ENCODE results near the gene CX3CR1. TPM values are rescaled to one million over a fixed set of nuclear protein-coding genes. Genes with fewer than 3 reads are reported as not detected.

Gene CX3CR1
- total RNA-seq, 1 donor, result not detected

DNA sequence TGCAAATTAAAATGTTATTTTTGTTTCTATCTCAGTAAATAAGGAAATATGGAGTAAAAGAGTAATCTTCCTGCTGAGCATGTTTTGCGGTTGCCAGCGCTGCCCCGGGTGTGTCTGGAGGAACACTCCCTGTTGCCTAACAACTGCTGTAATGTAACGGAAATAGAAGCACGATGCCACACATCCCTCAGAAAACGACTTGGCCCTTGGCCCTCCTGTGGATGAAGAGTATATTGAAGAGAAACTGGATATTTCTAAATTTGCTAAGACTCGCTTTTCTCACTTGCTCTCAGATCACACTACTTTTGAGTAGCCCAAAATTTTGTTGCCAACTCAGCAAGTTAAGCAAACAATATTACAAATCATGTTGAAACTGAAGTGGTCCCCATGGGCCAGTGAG, 18.9 kb downstream of the CX3CR1 start:
- TF ChIP-seq CTCF (IDR thresholded peaks at IDR 0.05; ENCODE audit: insufficient read depth, low read length), result peak; percentile 41
- H3K4me3 ChIP-seq (ENCODE audit: low read depth, low read length), result no peak overlapping the region
- peak; percentile 84 for DNase-seq (ENCODE audit: low read depth)

GRCh38 chr3:39260318-39260717, 19.5 kb downstream of the CX3CR1 start:
- no peak for TF ChIP-seq CTCF (IDR thresholded peaks at IDR 0.05; ENCODE audit: insufficient read depth, low read length)
- no peak overlapping the region for H3K4me3 ChIP-seq (ENCODE audit: low read depth, low read length)
- no peak for DNase-seq (ENCODE audit: low read depth)

DNA sequence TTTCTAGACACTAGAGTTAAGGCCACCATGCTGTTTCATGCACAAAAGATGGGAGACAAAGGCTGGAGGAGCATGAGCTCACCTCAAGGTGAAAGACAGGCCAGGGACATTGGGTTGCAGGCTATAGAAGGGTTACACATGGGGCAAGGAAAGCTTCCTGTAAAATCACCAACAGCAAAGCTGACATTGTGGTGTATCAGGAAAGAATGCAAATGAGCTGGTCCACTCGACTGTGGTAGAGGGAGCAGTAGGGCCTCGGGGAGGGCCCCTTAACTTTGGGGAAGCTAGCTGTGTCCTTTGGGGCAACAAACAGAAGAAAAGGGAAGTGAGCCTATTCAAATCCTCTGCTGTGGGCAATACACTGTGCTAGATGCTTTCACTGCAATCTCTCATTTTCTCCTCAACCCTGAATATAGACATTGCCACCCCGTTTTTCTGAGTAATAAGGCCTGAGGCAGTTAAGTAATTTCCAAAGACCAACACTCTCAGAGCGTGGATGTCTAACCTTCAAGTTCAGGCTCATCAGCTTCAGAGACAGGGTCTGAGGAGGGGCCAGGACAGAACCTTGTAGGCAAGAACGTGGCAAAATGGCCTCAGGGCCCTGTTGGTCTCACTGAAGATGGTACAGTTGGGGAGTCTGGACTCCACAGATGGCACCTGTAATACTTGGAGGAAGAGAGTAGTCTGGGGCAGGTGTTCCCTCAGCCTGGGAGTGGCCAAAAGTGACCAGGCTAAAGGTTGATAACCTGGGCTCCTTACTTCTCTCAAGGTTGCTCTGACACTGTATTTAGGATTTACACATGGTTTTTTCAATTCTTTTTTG, 24.1 kb downstream of the CX3CR1 start:
- no peak for TF ChIP-seq CTCF (IDR thresholded peaks at IDR 0.05; ENCODE audit: insufficient read depth, low read length)
- no peak overlapping the region for H3K4me3 ChIP-seq (ENCODE audit: low read depth, low read length)
- DNase-seq (ENCODE audit: low read depth), result no peak

GRCh38 chr3:39254806-39255449, 24.9 kb downstream of the CX3CR1 start:
- H3K4me3 ChIP-seq (ENCODE audit: low read depth, low read length), result no peak overlapping the region
- TF ChIP-seq CTCF (IDR thresholded peaks at IDR 0.05; ENCODE audit: insufficient read depth, low read length), result no peak
- peak; percentile 21 for DNase-seq (ENCODE audit: low read depth)

DNA sequence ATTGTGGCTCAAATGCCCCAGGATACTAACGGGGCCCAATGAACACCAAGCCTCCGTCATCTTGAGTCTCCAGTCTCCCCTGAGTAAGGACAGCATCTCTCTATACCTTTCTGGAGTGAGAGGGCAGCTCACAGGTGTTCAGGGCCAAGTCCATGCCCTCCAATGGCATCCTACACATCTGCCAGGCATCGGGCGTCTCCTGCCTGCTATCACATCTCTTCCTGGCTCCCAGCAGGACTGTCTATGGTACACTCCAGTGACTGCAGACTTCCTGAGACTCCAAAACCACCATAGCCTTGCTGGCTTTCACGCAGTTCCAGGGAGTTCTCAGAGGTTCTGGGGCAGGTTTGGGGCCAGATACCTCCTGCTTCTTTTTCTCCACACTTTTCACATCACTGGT, 28.3 kb downstream of the CX3CR1 start:
- DNase-seq (ENCODE audit: low read depth), result no peak
- H3K4me3 ChIP-seq (ENCODE audit: low read depth, low read length), result no peak overlapping the region
- no peak for TF ChIP-seq CTCF (IDR thresholded peaks at IDR 0.05; ENCODE audit: insufficient read depth, low read length)

DNA sequence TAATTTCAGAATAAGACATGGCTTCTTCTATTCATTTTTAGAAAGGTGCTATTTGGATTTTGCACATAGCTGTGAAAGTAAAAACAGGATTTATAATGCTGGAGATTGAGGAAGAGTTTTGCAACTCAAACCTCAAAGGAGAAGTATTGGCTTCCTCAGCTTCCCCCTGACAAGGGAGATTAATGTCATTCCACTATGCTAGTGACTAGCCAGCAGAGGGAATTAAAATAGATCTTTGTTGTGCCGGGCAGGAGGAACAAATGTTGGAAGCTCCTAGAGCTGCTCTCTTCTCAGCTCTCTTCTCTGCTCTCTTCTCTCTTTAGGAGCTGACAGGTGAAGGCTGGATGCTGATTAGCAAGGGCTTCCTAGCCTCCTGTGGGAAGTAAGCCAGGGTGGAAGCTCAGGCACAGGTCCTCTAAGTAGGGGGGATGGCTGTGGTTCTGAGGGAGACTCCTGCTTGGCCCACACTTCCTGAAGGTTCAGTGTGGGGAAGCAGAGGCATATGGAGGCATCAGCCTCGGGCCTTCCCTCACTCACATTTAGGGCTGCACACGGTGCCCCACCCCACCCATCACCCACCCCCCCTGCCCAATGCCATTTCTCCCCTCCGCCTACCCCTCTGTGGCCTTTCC, 29.6 kb downstream of the CX3CR1 start:
- TF ChIP-seq CTCF (IDR thresholded peaks at IDR 0.05; ENCODE audit: insufficient read depth, low read length), result no peak
- no peak overlapping the region for H3K4me3 ChIP-seq (ENCODE audit: low read depth, low read length)
- DNase-seq (ENCODE audit: low read depth), result peak; percentile 53

Data from fibroblast of the aortic adventitia (primary cell).